HepG2 (cell line): ENCODE data around the gene DCDC1. TPM values are rescaled to one million over a fixed set of nuclear protein-coding genes. Genes with fewer than 3 reads are reported as not detected.

Source experiments
- ARID2 ChIP-seq: sonication (generic); formaldehyde crosslinking; IDR thresholded peaks from 2 replicates; pipeline ENCODE4 v1.8.1; 2022; ENCODE audit warnings: mild to moderate bottlenecking, missing genetic modification reagents, borderline replicate concordance
- ARNT2 ChIP-seq: sonication (generic); formaldehyde crosslinking; IDR thresholded peaks from 2 replicates; pipeline ENCODE4 v1.8.0; 2022; ENCODE audit warnings: mild to moderate bottlenecking, low read depth, missing genetic modification reagents, moderate library complexity
- CAMTA2 ChIP-seq: sonication (generic); formaldehyde crosslinking; IDR thresholded peaks from 2 replicates; pipeline ENCODE4 v1.4.0; 2020; ENCODE audit warnings: mild to moderate bottlenecking, missing genetic modification reagents, borderline replicate concordance
- CHCHD3 ChIP-seq: sonication (generic); formaldehyde crosslinking; IDR thresholded peaks from 2 replicates; pipeline ENCODE4 v1.8.0; 2022; ENCODE audit warnings: mild to moderate bottlenecking, missing genetic modification reagents, moderate library complexity
- DPF2 ChIP-seq: sonication (generic); formaldehyde crosslinking; IDR thresholded peaks from 2 replicates; pipeline ENCODE4 v1.4.0; 2020; ENCODE audit warnings: mild to moderate bottlenecking, low read depth, missing genetic modification reagents, borderline replicate concordance
- ELF1 ChIP-seq: sonication (generic); formaldehyde crosslinking; IDR thresholded peaks from 2 replicates; pipeline ENCODE4 v1.4.0; 2020; ENCODE audit warnings: missing genetic modification reagents
- HMG20B ChIP-seq: conservative IDR thresholded peaks from 2 replicates; pipeline ENCODE4 v1.6.1; 2016; ENCODE audit warnings: missing genetic modification reagents, missing compliant biosample characterization
- ISX ChIP-seq: sonication (generic); formaldehyde crosslinking; conservative IDR thresholded peaks from 2 replicates; pipeline ENCODE4 v1.5.0; 2020; ENCODE audit warnings: missing genetic modification reagents
- KDM2A ChIP-seq: sonication (generic); formaldehyde crosslinking; IDR thresholded peaks from 2 replicates; pipeline ENCODE4 v1.4.0; 2020; ENCODE audit warnings: low read depth, missing genetic modification reagents, borderline replicate concordance
- PHF8 ChIP-seq: sonication (generic); formaldehyde crosslinking; IDR thresholded peaks from 2 replicates; pipeline ENCODE4 v1.5.0; 2020; ENCODE audit warnings: missing genetic modification reagents
- PRMT3 ChIP-seq: sonication (generic); formaldehyde crosslinking; IDR thresholded peaks from 2 replicates; pipeline ENCODE4 v1.8.1; 2022; ENCODE audit warnings: low read depth, mild to moderate bottlenecking, moderate library complexity, missing genetic modification reagents, borderline replicate concordance
- ZFP82 ChIP-seq: sonication (generic); formaldehyde crosslinking; IDR thresholded peaks from 2 replicates; pipeline ENCODE4 v1.5.1; 2020; ENCODE audit warnings: mild to moderate bottlenecking, missing genetic modification reagents, borderline replicate concordance
- ZNF333 ChIP-seq: sonication (generic); formaldehyde crosslinking; IDR thresholded peaks from 2 replicates; pipeline ENCODE4 v1.4.0; 2020; ENCODE audit warnings: mild to moderate bottlenecking, missing genetic modification reagents, borderline replicate concordance
- ZNF549 ChIP-seq: sonication (generic); formaldehyde crosslinking; IDR thresholded peaks from 2 replicates; pipeline ENCODE4 v1.5.0; 2020; ENCODE audit warnings: missing genetic modification reagents
- ZNF775 ChIP-seq: sonication (generic); formaldehyde crosslinking; IDR thresholded peaks from 2 replicates; pipeline ENCODE4 v1.4.0; 2020; ENCODE audit warnings: missing genetic modification reagents, mild to moderate bottlenecking, moderate library complexity, borderline replicate concordance
- polyA plus RNA-seq, 8 experiments: library from polyadenylated mRNA; depleted of rRNA in 3 of 8; stranded (reverse) in 7 of 8; unstranded in 1 of 8; fragments of >200 nt; fragmentation: Illumina TruSeq in 4 of 8; extraction: Trizol in 4 of 8; gene quantifications; 2 replicates each; pipeline versions ENCODE4 v1.2.1 to v1.2.3, GENCODE V29; 2011 to 2016; ENCODE audit warnings: low read depth in 4 of 8, missing spikeins in 1 of 8, mixed read lengths in 1 of 8; ENCODE audit not compliant: insufficient read depth in 1 of 8
- total RNA-seq, 5 experiments: library from RNA; depleted of rRNA; stranded (reverse); fragments of >200 nt; fragmentation: Illumina TruSeq; extraction: Trizol; gene quantifications; 2 replicates each; pipeline ENCODE4 v1.2.3, GENCODE V29; 2016; ENCODE audit warnings: low read depth in 1 of 5
- TF ChIP-seq, protein P1 (sequence below): IDR thresholded peaks from 2 replicates; pipeline ENCODE4 v1.6.1; 2016; ENCODE audit warnings: missing biosample characterization, missing genetic modification reagents, low read depth
- TF ChIP-seq, protein P2 (sequence below): sonication (generic); formaldehyde crosslinking; IDR thresholded peaks from 2 replicates; pipeline ENCODE4 v1.8.0; 2022; ENCODE audit warnings: mild to moderate bottlenecking, missing genetic modification reagents, moderate library complexity
- TF ChIP-seq, protein P3 (sequence below): sonication (generic); formaldehyde crosslinking; IDR thresholded peaks from 2 replicates; pipeline ENCODE4 v1.4.0; 2020; ENCODE audit warnings: mild to moderate bottlenecking, missing genetic modification reagents, borderline replicate concordance
- TF ChIP-seq, protein P4 (sequence below): sonication (generic); formaldehyde crosslinking; IDR thresholded peaks from 2 replicates; pipeline ENCODE4 v1.8.1; 2023; ENCODE audit warnings: mild to moderate bottlenecking, missing genetic modification reagents
- TF ChIP-seq, protein P5 (sequence below): sonication (generic); formaldehyde crosslinking; IDR thresholded peaks from 2 replicates; pipeline ENCODE4 v1.5.0; 2020; ENCODE audit warnings: missing genetic modification reagents

Gene DCDC1
- total and polyA plus RNA-seq, 2 of the 13 experiments (the other 11 are each of a cell fraction or from before 2014, with no cell fraction given): 0.12 to 0.27 TPM

DNA sequence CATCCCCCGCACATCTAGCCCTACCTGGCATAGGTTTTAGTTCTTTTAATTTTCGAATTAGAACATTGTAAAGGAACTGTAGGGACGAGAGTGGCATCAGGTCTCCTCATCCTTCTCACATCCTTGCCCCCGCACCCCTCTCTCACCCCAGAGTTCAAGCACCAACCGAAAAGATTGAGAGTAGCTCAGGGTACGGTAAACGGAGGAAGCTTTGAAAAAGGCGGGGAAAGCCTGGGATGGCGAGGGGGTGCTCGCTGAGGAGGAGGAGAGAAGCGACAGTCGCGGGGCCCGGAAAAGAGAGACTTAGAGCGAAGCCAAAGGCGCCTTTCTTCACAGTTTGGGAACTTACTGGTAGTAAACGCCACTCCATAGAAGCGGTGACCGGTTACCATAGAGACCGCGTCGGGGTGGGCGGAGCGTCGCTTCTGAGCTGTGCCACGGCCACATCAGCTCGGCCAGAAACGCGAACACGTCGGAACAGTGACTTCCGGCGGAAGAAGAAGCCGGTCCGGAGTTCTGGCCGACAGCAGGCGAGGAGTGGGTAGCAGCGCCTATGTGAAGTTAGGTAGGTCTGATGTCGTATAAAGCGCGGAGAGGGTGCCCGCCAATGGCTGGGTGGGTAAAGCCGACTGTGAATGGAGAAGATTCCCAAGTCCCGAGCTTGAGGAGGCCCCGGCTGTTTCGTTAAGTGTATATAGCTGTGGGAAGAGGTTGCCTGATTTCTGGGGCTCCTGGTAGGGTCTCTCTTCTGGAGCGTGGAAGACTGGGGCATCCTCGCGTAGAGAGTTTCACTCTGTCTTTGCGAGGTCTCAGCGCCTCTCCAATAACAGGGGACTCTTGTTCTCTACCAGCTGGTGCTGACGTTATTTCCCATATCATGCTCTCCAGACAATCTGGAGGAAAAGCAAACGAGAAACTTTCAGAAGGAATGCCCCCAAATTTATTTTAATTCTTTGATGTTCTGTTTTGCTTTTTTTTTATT lies at the start of gene DCDC1, which contains the start of gene DNAJC24 (continued):
- TF ChIP-seq, protein P1, sequence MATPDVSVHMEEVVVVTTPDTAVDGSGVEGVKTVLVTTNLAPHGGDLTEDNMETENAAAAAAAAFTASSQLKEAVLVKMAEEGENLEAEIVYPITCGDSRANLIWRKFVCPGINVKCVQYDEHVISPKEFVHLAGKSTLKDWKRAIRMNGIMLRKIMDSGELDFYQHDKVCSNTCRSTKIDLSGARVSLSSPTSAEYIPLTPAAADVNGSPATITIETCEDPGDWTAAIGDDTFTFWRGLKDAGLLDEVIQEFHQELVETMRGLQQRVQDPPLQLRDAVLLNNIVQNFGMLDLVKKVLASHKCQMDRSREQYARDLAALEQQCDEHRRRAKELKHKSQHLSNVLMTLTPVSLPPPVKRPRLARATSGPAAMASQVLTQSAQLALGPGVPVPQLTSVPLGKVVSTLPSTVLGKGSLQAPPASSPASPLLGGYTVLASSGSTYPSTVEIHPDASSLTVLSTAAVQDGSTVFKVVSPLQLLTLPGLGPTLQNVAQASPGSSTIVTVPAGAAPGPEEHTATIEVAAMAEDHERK (CRISPR knock-in tag): no peak
- TF ChIP-seq CAMTA2 (CRISPR knock-in tag) (no peak), ZNF549 (CRISPR knock-in tag) (no peak), ARID2 (CRISPR knock-in tag) (no peak), CHCHD3 (CRISPR knock-in tag) (no peak), DPF2 (no peak), ISX (CRISPR knock-in tag) (no peak), ELF1 (CRISPR knock-in tag) (peak; percentile 63), ZFP82 (CRISPR knock-in tag) (no peak), HMG20B (no peak), KDM2A (CRISPR knock-in tag) (peak; percentile 97), ZNF333 (CRISPR knock-in tag) (peak; percentile 78; the same call in 1 of the 2 replicates), ZNF775 (CRISPR knock-in tag) (no peak), PRMT3 (no peak), ARNT2 (CRISPR knock-in tag) (no peak), PHF8 (CRISPR knock-in tag) (peak; percentile 81)
- TF ChIP-seq, protein P2, sequence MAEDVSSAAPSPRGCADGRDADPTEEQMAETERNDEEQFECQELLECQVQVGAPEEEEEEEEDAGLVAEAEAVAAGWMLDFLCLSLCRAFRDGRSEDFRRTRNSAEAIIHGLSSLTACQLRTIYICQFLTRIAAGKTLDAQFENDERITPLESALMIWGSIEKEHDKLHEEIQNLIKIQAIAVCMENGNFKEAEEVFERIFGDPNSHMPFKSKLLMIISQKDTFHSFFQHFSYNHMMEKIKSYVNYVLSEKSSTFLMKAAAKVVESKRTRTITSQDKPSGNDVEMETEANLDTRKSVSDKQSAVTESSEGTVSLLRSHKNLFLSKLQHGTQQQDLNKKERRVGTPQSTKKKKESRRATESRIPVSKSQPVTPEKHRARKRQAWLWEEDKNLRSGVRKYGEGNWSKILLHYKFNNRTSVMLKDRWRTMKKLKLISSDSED (CRISPR knock-in tag): no peak
- TF ChIP-seq, protein P3, sequence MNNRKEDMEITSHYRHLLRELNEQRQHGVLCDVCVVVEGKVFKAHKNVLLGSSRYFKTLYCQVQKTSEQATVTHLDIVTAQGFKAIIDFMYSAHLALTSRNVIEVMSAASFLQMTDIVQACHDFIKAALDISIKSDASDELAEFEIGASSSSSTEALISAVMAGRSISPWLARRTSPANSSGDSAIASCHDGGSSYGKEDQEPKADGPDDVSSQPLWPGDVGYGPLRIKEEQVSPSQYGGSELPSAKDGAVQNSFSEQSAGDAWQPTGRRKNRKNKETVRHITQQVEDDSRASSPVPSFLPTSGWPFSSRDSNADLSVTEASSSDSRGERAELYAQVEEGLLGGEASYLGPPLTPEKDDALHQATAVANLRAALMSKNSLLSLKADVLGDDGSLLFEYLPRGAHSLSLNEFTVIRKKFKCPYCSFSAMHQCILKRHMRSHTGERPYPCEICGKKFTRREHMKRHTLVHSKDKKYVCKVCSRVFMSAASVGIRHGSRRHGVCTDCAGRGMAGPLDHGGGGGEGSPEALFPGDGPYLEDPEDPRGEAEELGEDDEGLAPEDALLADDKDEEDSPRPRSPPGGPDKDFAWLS (CRISPR knock-in tag): no peak
- TF ChIP-seq, protein P4, sequence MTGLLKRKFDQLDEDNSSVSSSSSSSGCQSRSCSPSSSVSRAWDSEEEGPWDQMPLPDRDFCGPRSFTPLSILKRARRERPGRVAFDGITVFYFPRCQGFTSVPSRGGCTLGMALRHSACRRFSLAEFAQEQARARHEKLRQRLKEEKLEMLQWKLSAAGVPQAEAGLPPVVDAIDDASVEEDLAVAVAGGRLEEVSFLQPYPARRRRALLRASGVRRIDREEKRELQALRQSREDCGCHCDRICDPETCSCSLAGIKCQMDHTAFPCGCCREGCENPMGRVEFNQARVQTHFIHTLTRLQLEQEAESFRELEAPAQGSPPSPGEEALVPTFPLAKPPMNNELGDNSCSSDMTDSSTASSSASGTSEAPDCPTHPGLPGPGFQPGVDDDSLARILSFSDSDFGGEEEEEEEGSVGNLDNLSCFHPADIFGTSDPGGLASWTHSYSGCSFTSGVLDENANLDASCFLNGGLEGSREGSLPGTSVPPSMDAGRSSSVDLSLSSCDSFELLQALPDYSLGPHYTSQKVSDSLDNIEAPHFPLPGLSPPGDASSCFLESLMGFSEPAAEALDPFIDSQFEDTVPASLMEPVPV (CRISPR knock-in tag): no peak
- TF ChIP-seq, protein P5, sequence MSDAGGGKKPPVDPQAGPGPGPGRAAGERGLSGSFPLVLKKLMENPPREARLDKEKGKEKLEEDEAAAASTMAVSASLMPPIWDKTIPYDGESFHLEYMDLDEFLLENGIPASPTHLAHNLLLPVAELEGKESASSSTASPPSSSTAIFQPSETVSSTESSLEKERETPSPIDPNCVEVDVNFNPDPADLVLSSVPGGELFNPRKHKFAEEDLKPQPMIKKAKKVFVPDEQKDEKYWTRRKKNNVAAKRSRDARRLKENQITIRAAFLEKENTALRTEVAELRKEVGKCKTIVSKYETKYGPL (CRISPR knock-in tag): no peak
